Panc1 (cell line): ENCODE results near the gene CIAO3. TPM values are rescaled to one million over a fixed set of nuclear protein-coding genes. Genes with fewer than 3 reads are reported as not detected.
"Not testable (repeated sequence)": the region's sequence is repeated elsewhere in the genome, so short reads cannot be mapped to it uniquely, and the experiment has no call there.

ENCODE experiments used
- ATAC-seq: fragments of 200-7000 bp; cut with Tn5 transposase; 2 replicates; pipeline ENCODE4 v1.9.1; 2020; ENCODE audit warnings: mild to moderate bottlenecking, moderate library complexity
- BruUV-seq: library from RNA; stranded (reverse); fragments of 400-500 nt; replicated peaks from 2 replicates; lab custom pipeline; 2021; lab: Mats Ljungman, UMichigan
- CTCF ChIA-PET: fragments of 300-600 bp; sonication (Branson Sonifier 250); formaldehyde crosslinking; loops from one replicate; lab custom pipeline; 2022; ENCODE audit warnings: antibody characterized with exemption; lab: Charles Lee
- POLR2A ChIA-PET: fragments of 300-600 bp; sonication (Branson Sonifier 250); formaldehyde crosslinking; loops from one replicate; lab custom pipeline; 2022; ENCODE audit warnings: antibody characterized with exemption; lab: Charles Lee
- DNase-seq: peaks from one replicate; pipeline ENCODE4 v3.0.0-alpha.2; 2010; ENCODE audit warnings: low read depth, low spot score
- H3K27ac ChIP-seq: 2 replicates; pipeline ENCODE4 v1.5.1; 2011; ENCODE audit warnings: mild to moderate bottlenecking, low read length, inconsistent platforms
- H3K27me3 ChIP-seq: fragments of 200-500 bp; sonication (Bioruptor generic); 2 replicates; pipeline ENCODE4 v1.6.0; 2014; ENCODE audit warnings: low read length, inconsistent platforms; ENCODE audit not compliant: control insufficient read depth, insufficient read depth
- H3K36me3 ChIP-seq: fragments of 200-500 bp; sonication (Bioruptor generic); 2 replicates; pipeline ENCODE4 v1.5.1; 2014; ENCODE audit warnings: inconsistent platforms, mild to moderate bottlenecking, low read length, moderate library complexity; ENCODE audit not compliant: control insufficient read depth, insufficient read depth
- H3K4me1 ChIP-seq: 2 replicates; pipeline ENCODE4 v1.5.1; 2011; ENCODE audit warnings: inconsistent platforms, mild to moderate bottlenecking, low read length, moderate library complexity; ENCODE audit not compliant: control insufficient read depth, insufficient read depth
- H3K4me3 ChIP-seq, 2 experiments: 2 replicates each; pipeline ENCODE4 v1.5.1; 2011 to 2012; ENCODE audit warnings: low read depth in 2 of 2, low read length in 2 of 2, mild to moderate bottlenecking in 2 of 2, inconsistent platforms in 1 of 2, moderate library complexity in 1 of 2
- H3K9me3 ChIP-seq: fragments of 200-500 bp; sonication (Bioruptor generic); 2 replicates; pipeline ENCODE4 v1.5.1; 2014; ENCODE audit warnings: low read depth, mild to moderate bottlenecking, inconsistent platforms, low read length, moderate library complexity; ENCODE audit not compliant: control insufficient read depth, insufficient read depth
- CTCF ChIP-seq: fragments of 450-650 bp; IDR thresholded peaks from 2 replicates; pipeline ENCODE4 v1.5.1; 2017; ENCODE audit warnings: mild to moderate bottlenecking
- REST ChIP-seq, 2 experiments: IDR thresholded peaks; 2 replicates each; pipeline ENCODE4 v1.6.1; 2011 to 2012; ENCODE audit warnings: low read depth in 2 of 2, control low read depth in 1 of 2, low read length in 1 of 2, mild to moderate bottlenecking in 1 of 2, moderate library complexity in 1 of 2; ENCODE audit not compliant: insufficient read depth in 1 of 2
- SIN3A ChIP-seq: IDR thresholded peaks from 2 replicates; pipeline ENCODE4 v1.6.1; 2012; ENCODE audit warnings: low read depth, mild to moderate bottlenecking, low read length, moderate library complexity, borderline replicate concordance; ENCODE audit not compliant: insufficient read depth
- TCF7L2 ChIP-seq: IDR thresholded peaks from 2 replicates; pipeline ENCODE4 v1.6.1; 2011; ENCODE audit warnings: mild to moderate bottlenecking, low read depth, low read length, inconsistent platforms
- in situ Hi-C: cut with HindIII; loops from 2 replicates; pipeline ENCODE4 v1.10.0; 2016; ENCODE audit warnings: low sequenced_read_pairs, low pct_unique_long_range_greater_than_20kb
- intact Hi-C: fragments of 100-400 bp; cut with micrococcal nuclease; formaldehyde crosslinking; loops from one replicate; pipeline ENCODE4 v1.10.0; 2022; ENCODE audit not compliant: unreplicated experiment
- total RNA-seq: library from RNA; stranded (reverse); gene quantifications from one replicate; pipeline ENCODE4 v1.2.1, GENCODE V29; 2021; ENCODE audit not compliant: unreplicated experiment

Gene CIAO3
- total RNA-seq, 1 experiment from 2014 or later = 34.0 TPM

GRCh38 chr16:693364-693763 lies 47.4 kb downstream of the CIAO3 start:
- TF ChIP-seq CTCF = no peak
- peaks cover 4% of the 10 kb centered on the region; the same call in 1 of the 2 replicates for H3K36me3 ChIP-seq
- no TSS peak for BruUV-seq
- no peaks in the 10 kb centered on the region for H3K9me3 ChIP-seq
- ChIA-PET CTCF (no interaction called here), POLR2A (no interaction called here)
- DNase-seq (no peak), ATAC-seq (no peak)
- H3K4me3 ChIP-seq = no peak overlapping the region
- H3K27ac ChIP-seq = no peak overlapping the region
- intact Hi-C loops (no loop called here), in situ Hi-C loops (no loop called here)
- H3K4me1 ChIP-seq = peaks cover 13% of the 10 kb centered on the region
- no peaks in the 10 kb centered on the region for H3K27me3 ChIP-seq

GRCh38 chr16:692356-693108 lies 48.3 kb downstream of the CIAO3 start:
- intact Hi-C loops = no loop called here
- in situ Hi-C loops = no loop called here
- H3K27me3 ChIP-seq = no peaks in the 10 kb centered on the region
- no peak for ATAC-seq
- BruUV-seq = TSS peak; percentile 65
- no peak for DNase-seq
- no peaks in the 10 kb centered on the region for H3K9me3 ChIP-seq
- H3K27ac ChIP-seq = peak overlapping the region; percentile 29; the same call in 1 of the 2 replicates
- CTCF ChIA-PET = no interaction called here
- peaks cover 4% of the 10 kb centered on the region; the same call in 1 of the 2 replicates for H3K36me3 ChIP-seq
- H3K4me1 ChIP-seq = peaks cover 13% of the 10 kb centered on the region
- POLR2A ChIA-PET = interaction anchor here (0.7 kb wide), 1 partner anchor 32 kb away, joined by 4 read pairs; no protein-coding TSS in a partner anchor
- no peak overlapping the region for H3K4me3 ChIP-seq
- TF ChIP-seq REST (IDR thresholded peaks at IDR 0.05; ENCODE audit: insufficient read depth in 1 of 2, low read depth in 2 of 2, low read length in 1 of 2) (no peak), TCF7L2 (no peak), SIN3A (no peak), CTCF (no peak)

- H3K27me3 ChIP-seq, POLR2A ChIA-PET, H3K4me3 ChIP-seq, in situ Hi-C loops, CTCF ChIA-PET, BruUV-seq, H3K36me3 ChIP-seq, H3K27ac ChIP-seq, intact Hi-C loops, DNase-seq, H3K9me3 ChIP-seq, ATAC-seq: not testable (repeated sequence)
- peaks cover 13% of the 10 kb centered on the region for H3K4me1 ChIP-seq
Measured at GRCh38 chr16:691242-691641, 49.6 kb downstream of the CIAO3 start.
